IPS-15b (cell line): ENCODE measurements around the gene TUBD1.
"Not testable (repeated sequence)": the region's sequence is repeated elsewhere in the genome, so short reads cannot be mapped to it uniquely, and the experiment has no call there.

Experiments used
- H3K27me3 ChIP-seq: one replicate; pipeline ENCODE4 v1.6.1; 2013; ENCODE audit warnings: low read length; ENCODE audit not compliant: control insufficient read depth, insufficient read depth
- H3K36me3 ChIP-seq: one replicate; pipeline ENCODE4 v1.6.1; 2013; ENCODE audit warnings: low read length; ENCODE audit not compliant: control insufficient read depth, insufficient read depth
- H3K4me1 ChIP-seq: one replicate; pipeline ENCODE4 v1.6.1; 2013; ENCODE audit warnings: mild to moderate bottlenecking, low read length; ENCODE audit not compliant: control insufficient read depth, insufficient read depth
- H3K4me3 ChIP-seq: one replicate; pipeline ENCODE4 v1.5.1; 2013; ENCODE audit warnings: low read depth, low read length
- H3K9ac ChIP-seq: one replicate; pipeline ENCODE4 v1.6.1; 2013; ENCODE audit warnings: low read depth, mild to moderate bottlenecking, low read length
- H3K9me3 ChIP-seq: one replicate; pipeline ENCODE4 v1.6.1; 2013; ENCODE audit warnings: mild to moderate bottlenecking, low read length; ENCODE audit not compliant: control insufficient read depth, insufficient read depth

Gene TUBD1

DNA sequence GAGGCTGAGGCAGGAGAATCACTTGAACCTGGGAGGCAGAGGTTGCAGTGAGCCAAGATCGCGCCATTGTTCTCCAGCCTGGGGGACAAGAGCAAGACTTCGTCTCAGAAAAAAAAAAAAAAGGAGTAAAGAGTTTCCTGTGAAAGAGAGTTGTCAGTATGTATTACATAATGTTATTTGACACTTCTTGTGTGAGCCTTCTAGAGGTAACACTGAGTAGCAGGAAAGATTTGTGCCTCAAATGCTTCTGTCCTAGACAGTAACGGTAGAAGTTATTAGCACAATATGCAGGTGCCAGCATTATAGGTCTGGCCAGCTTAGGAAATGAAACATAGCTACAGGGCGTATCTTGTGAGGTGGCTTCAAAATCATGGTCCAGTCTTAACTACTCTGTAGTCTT lies 6.4 kb upstream of the TUBD1 start:
- Histone ChIP-seq H3K9ac (no peak overlapping the region), H3K4me3 (no peak overlapping the region), H3K27me3 (no peaks in the 10 kb centered on the region), H3K36me3 (no peaks in the 10 kb centered on the region), H3K4me1 (peaks cover under 1% of the 10 kb centered on the region), H3K9me3 (no peaks in the 10 kb centered on the region)

DNA sequence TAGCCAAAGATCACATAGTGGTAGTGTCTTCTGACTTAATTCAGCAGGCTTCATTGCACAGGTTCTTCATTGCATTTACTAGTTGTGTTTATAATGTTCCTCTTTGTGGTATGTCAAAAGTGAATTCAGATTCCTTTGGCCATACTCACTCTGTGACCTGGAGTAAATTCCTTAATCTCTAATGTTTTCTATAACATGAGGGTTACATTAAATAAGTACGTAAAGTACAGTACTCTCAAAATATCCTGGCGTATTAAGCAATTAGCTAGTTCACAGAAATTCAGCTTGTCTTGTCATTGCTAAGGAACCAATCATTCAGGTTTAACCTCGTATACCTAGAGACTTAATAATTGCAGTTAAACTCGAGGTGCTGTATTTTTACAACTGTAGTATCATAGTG lies 4.3 kb upstream of the TUBD1 start:
- Histone ChIP-seq H3K9me3 (no peaks in the 10 kb centered on the region), H3K36me3 (no peaks in the 10 kb centered on the region), H3K4me1 (peaks cover 3% of the 10 kb centered on the region), H3K9ac (no peak overlapping the region), H3K4me3 (no peak overlapping the region), H3K27me3 (no peaks in the 10 kb centered on the region)

DNA sequence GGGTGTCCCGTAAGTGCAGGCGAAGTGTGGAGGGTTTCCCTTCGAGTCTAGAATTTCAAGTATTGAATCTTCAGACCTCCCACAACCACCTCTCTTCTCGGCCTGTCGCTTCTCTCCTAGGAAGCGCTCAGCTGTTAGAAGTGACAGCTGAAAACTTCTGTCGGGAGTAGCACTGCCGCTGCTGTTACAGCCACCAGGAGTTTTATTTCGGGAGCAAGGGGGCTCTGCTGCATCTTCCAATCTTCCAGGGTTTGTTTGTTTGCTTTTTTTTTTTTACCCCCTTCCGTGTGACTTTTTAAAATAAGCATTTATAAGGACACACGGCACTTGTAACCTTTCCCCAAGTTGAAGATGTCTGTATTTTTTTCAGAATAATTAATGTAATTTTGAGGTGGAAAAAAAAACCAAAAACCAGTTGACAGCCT lies 945 bp upstream of the TUBD1 start:
- Histone ChIP-seq H3K4me1 (peaks cover 3% of the 10 kb centered on the region), H3K36me3 (no peaks in the 10 kb centered on the region), H3K4me3 (peak overlapping the region; percentile 50), H3K9me3 (no peaks in the 10 kb centered on the region), H3K9ac (peak overlapping the region; percentile 70), H3K27me3 (no peaks in the 10 kb centered on the region)

DNA sequence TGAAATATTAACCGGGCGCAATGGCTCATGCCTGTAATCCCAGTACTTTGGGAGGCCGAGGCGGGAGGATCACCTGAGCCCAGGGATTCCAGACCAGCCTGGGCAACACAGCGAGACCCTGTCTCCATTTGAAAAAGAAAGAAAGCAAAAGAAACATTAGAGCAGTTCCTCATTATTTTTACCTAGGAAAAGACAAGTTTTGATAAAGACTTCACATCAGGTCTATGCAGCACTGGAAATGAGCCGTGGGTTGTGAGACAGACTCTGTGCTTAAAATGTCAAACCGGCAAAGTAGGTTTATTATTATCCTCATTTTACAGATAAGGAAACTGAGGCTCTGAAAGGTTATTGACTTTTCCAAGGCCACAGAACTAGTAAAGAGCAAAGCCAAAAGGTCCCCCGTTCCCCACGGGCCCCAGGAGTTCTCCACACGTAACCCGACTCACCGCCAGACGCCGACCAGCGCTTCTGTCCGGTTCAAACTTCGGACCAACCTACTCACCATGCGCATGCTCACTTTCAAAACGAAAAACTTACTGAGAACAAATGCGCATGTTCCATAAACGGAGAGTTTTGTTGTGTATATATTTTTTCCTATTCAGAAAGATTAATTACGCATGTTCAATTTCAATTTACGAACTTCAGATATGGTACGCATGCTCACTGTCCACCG lies 356 bp downstream of the TUBD1 start:
- H3K9ac ChIP-seq: no peak overlapping the region
- H3K4me1 ChIP-seq: peaks cover 3% of the 10 kb centered on the region
- no peaks in the 10 kb centered on the region for H3K9me3 ChIP-seq
- no peaks in the 10 kb centered on the region for H3K27me3 ChIP-seq
- H3K36me3 ChIP-seq: peaks cover 6% of the 10 kb centered on the region
- peak overlapping the region; percentile 50 for H3K4me3 ChIP-seq

DNA sequence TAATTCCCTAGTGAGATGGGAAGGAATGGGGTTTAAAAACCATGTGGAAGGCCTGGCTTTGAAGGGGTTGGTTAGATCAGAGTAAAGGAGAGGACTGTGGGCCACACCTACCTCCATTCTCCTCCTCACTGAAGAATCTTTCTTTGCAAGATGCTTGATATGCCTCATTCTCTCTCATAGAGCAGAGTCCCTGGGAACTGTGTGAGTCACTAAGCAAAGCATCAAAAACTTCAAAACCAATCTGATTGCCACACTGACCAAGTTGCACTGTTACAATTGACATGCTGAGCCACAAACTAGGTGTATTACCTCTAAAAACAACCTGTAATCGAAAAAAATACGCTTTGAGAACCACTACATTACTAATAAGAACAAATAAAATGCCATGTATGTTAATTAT lies 2.0 kb downstream of the TUBD1 start:
- Histone ChIP-seq H3K9ac (no peak overlapping the region), H3K4me3 (no peak overlapping the region), H3K9me3 (no peaks in the 10 kb centered on the region), H3K27me3 (no peaks in the 10 kb centered on the region), H3K4me1 (peaks cover 3% of the 10 kb centered on the region), H3K36me3 (peaks cover 10% of the 10 kb centered on the region)

DNA sequence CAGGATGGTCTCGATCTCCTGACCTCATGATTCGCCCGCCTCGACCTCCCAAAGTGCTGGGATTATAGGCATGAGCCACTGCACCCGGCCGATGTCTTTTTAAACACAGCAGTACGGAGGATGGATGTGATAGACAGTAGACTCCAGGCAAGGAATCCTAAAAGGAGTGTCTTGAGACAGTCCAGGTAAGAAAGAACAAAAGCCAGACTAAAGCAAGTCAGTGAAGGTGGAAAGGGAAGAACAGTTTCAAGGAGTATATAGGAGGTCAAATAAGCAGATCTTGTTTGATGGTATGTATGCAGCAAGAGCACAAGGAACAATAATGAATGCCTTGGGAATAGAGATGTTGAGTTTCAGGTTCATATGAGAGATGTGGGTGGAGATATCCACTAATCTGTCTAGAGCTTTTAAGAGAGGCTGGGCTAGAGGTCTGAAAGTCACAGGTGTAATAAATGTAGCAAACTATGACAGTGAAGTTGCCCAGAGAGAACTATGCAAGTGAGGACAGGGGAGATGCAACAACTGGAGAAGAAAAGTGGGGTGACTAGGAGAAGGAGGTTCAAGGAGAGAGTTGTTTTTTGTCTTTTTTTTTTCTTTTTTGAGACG lies 4.5 kb downstream of the TUBD1 start:
- Histone ChIP-seq H3K36me3 (peaks cover 25% of the 10 kb centered on the region), H3K27me3 (no peaks in the 10 kb centered on the region), H3K4me3 (no peak overlapping the region), H3K4me1 (no peaks in the 10 kb centered on the region), H3K9ac (no peak overlapping the region), H3K9me3 (no peaks in the 10 kb centered on the region)

DNA sequence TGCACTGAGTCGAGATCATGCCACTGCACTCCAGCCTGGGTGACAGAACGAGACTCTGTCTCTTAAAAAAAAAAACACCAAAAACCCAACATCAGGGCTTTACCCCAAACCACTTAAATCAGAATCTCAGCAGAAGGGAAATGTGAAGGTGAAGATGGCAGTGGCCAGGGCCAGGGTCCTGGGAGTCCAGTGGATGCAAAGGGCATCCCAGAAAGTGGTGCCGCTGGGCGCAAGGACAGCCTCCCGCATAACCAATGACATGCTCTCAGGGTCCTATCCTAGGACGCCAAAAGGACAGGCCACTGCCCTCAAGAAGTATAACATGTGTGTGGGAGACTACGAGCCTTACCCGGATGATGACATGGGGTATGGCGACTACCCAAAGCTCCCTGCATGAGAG lies 7.9 kb downstream of the TUBD1 start:
- H3K9ac ChIP-seq: no peak overlapping the region
- no peaks in the 10 kb centered on the region for H3K4me1 ChIP-seq
- H3K36me3 ChIP-seq: peaks cover 28% of the 10 kb centered on the region
- H3K9me3 ChIP-seq: no peaks in the 10 kb centered on the region
- no peak overlapping the region for H3K4me3 ChIP-seq
- no peaks in the 10 kb centered on the region for H3K27me3 ChIP-seq

DNA sequence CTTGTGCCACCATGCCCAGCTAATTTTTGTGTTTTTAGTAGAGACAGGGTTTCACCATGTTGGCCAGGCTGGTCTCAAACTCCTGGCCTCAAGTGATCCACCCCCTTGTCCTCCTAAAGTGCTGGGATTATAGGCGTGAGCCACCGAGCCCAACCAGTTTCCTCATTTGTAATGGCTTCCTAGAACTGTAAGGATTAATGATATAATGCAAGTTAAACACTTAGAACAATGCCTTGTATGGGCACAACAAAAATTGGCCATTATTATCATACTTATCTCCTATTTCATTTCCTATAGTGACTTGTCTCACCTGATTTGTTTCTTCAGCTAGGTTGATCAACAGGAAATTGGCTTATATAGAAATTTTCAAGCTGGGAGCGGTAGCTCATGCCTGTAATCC lies 14.1 kb downstream of the TUBD1 start:
- H3K9me3 ChIP-seq: no peaks in the 10 kb centered on the region
- no peak overlapping the region for H3K4me3 ChIP-seq
- no peak overlapping the region for H3K9ac ChIP-seq
- H3K36me3 ChIP-seq: peaks cover 11% of the 10 kb centered on the region
- H3K4me1 ChIP-seq: no peaks in the 10 kb centered on the region
- no peaks in the 10 kb centered on the region for H3K27me3 ChIP-seq

DNA sequence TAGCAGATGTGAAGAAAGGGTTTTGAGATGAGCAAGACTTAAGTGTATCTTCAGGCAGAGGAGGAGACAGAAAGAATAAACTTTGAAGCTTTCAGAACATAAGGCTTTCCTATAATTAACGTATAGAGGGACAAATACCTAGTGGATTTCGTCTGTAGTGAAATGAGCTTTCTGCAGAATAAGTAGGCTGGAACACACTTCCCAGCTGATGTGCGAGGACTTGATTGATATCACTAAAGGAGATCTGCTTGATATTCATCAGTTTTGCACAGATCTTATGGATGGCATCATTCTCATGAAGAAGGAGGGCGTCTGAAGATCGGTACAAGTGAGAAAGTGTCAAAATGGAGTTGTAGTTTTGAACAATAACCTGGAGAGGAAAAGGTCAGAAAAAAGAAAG lies 14.8 kb downstream of the TUBD1 start:
- H3K27me3 ChIP-seq: no peaks in the 10 kb centered on the region
- no peak overlapping the region for H3K9ac ChIP-seq
- H3K4me1 ChIP-seq: no peaks in the 10 kb centered on the region
- peaks cover 8% of the 10 kb centered on the region for H3K36me3 ChIP-seq
- H3K9me3 ChIP-seq: no peaks in the 10 kb centered on the region
- no peak overlapping the region for H3K4me3 ChIP-seq

DNA sequence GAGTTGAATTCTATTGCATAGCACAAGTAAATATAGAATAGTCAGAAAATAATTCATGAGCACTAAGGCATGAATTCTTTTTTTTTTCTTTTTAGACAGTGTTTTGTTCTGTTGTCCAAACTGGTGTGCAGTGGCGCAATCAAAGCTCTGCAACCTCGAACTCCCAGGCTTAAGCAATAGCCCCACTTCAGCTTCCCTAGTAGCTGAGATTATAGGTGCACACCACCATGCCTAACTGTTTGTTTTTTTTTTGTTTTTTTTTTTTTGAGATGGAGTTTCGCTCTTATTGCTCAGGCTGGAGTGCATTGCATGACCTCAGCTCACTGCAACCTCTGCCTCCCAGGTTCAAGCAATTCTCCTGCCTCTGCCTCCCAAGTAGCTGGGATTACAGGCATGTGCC lies 16.6 kb downstream of the TUBD1 start:
- no peak overlapping the region for H3K4me3 ChIP-seq
- no peaks in the 10 kb centered on the region for H3K9me3 ChIP-seq
- no peaks in the 10 kb centered on the region for H3K27me3 ChIP-seq
- no peak overlapping the region for H3K9ac ChIP-seq
- no peaks in the 10 kb centered on the region for H3K4me1 ChIP-seq
- peaks cover 8% of the 10 kb centered on the region for H3K36me3 ChIP-seq

DNA sequence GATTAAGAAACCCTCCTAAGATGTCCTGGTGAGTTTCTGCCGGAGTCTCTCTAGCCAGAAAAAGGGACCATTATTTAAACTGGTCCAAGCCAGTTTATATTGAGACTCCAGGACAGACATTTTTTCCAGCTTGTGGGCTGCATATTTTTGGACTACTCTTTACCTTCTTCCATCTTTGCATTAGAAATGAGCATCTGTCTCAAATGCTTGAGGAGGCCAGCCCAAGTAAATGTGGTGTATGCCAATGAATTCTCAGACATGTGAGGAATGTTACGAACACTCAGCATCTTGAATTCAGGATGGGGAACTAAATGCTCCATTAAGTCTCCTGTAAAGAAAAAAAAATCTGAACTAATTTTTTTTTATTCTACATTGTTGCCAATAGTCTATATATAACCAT lies 18.4 kb downstream of the TUBD1 start:
- H3K4me3 ChIP-seq: no peak overlapping the region
- no peak overlapping the region for H3K9ac ChIP-seq
- peaks cover 4% of the 10 kb centered on the region for H3K36me3 ChIP-seq

DNA sequence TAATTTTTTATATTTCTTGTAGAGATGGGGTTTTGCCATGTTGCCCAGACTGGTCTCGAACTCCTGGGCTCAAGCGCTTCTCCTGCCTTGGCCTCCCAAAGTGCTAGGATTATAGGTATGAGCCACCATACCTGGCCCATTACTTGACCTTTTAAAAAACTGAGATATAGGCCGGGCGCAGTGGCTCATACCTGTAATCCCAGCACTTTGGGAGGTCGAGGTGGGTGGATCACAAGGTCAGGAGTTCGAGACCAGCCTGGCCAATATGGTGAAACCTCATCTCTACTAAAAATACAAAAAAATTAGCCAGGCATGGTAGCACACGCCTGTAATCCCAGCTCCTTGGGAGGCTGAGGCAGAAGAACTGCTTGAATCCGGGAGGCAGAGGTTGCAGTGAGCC lies 19.3 kb downstream of the TUBD1 start:
- not testable (repeated sequence) for H3K9ac ChIP-seq, H3K36me3 ChIP-seq, H3K9me3 ChIP-seq, H3K4me3 ChIP-seq, H3K27me3 ChIP-seq, H3K4me1 ChIP-seq

More for the DNA sequence above, 18.4 kb downstream of the TUBD1 start:
- no peaks in the 10 kb centered on the region for H3K9me3 ChIP-seq
- no peaks in the 10 kb centered on the region for H3K27me3 ChIP-seq
- no peaks in the 10 kb centered on the region for H3K4me1 ChIP-seq
